Measurements from ENCODE around the gene APOBEC3B.
A peak's percentile ranks its signal among the peaks of the same experiment; 100 is the strongest.
"Not testable (repeated sequence)": the region's sequence is repeated elsewhere in the genome, so short reads cannot be mapped to it uniquely, and the experiment has no call there.

APOBEC3B gene

GRCh38 chr22:39007177-39007576 lies 25.0 kb downstream of the APOBEC3B start:
- no peak for TF ChIP-seq CTCF (IDR thresholded peaks at IDR 0.05; ENCODE audit: low read length, missing control alignments)
- H3K4me3 ChIP-seq (replicated peaks; ENCODE audit: low read depth, low read length) = no peak overlapping the region
- no peak for DNase-seq (ENCODE audit: low read depth)

GRCh38 chr22:39008271-39008850 lies 26.2 kb downstream of the APOBEC3B start:
- not testable (repeated sequence) for H3K4me3 ChIP-seq (replicated peaks; ENCODE audit: low read depth, low read length); DNase-seq (ENCODE audit: low read depth)

- no peak for DNase-seq (ENCODE audit: low read depth)
- no peak for TF ChIP-seq CTCF (IDR thresholded peaks at IDR 0.05; ENCODE audit: low read length, missing control alignments)
- H3K4me3 ChIP-seq (replicated peaks; ENCODE audit: low read depth, low read length) = no peak overlapping the region
Observed at GRCh38 chr22:39010946-39011345, 28.8 kb downstream of the APOBEC3B start.

- DNase-seq (ENCODE audit: low read depth) = peak; percentile 16
- no peak for TF ChIP-seq CTCF (IDR thresholded peaks at IDR 0.05; ENCODE audit: low read length, missing control alignments)
- no peak overlapping the region for H3K4me3 ChIP-seq (replicated peaks; ENCODE audit: low read depth, low read length)
Observed at GRCh38 chr22:39012533-39013511, 30.7 kb downstream of the APOBEC3B start.

GRCh38 chr22:39013561-39013941 lies 31.4 kb downstream of the APOBEC3B start:
- not testable (repeated sequence) for DNase-seq (ENCODE audit: low read depth)
- peak overlapping the region; percentile 68 for H3K4me3 ChIP-seq (replicated peaks; ENCODE audit: low read depth, low read length)

GRCh38 chr22:39013942-39014722 lies 32.0 kb downstream of the APOBEC3B start, which contains the start of gene APOBEC3C:
Gene APOBEC3C (plus strand): TSS chr22:39014257. CDS start chr22:39014363, 106 bp downstream.
- H3K4me3 ChIP-seq (replicated peaks; ENCODE audit: low read depth, low read length) = peak within 1 kb of the TSS; percentile 68
- peak; percentile 1 for TF ChIP-seq CTCF (IDR thresholded peaks at IDR 0.05; ENCODE audit: low read length, missing control alignments)
- peak; percentile 88 for DNase-seq (ENCODE audit: low read depth)

GRCh38 chr22:39014723-39015121 lies 32.6 kb downstream of the APOBEC3B start:
- DNase-seq (ENCODE audit: low read depth) = peak; percentile 3
- H3K4me3 ChIP-seq (replicated peaks; ENCODE audit: low read depth, low read length) = peak overlapping the region; percentile 68

GRCh38 chr22:39016592-39016991 lies 34.4 kb downstream of the APOBEC3B start:
- no peak for TF ChIP-seq CTCF (IDR thresholded peaks at IDR 0.05; ENCODE audit: low read length, missing control alignments)
- no peak overlapping the region for H3K4me3 ChIP-seq (replicated peaks; ENCODE audit: low read depth, low read length)
- DNase-seq (ENCODE audit: low read depth) = no peak

Data from fibroblast of pulmonary artery (primary cell).